Thyroid gland (tissue), 4 donors: ENCODE measurements around the gene RPL41.

Source experiments
- POLR2A ChIP-seq, 2 donors: fragments of 450-650 bp; IDR thresholded peaks; one replicate each; pipeline ENCODE4 v1.6.1; 2017; ENCODE audit warnings: antibody characterized with exemption in 2 of 2, mild to moderate bottlenecking in 2 of 2, moderate library complexity in 1 of 2
- TF ChIP-seq, protein P1 (sequence below), 6 experiments: fragments of 200-600 bp in 3 of 6; fragments of 450-650 bp in 3 of 6; sonication (generic) in 3 of 6; IDR thresholded peaks; one replicate each; pipeline ENCODE4 v1.5.1; 2016 to 2019; ENCODE audit warnings: antibody characterized with exemption in 6 of 6, mild to moderate bottlenecking in 2 of 6, inconsistent platforms in 1 of 6, moderate library complexity in 1 of 6

DNA sequence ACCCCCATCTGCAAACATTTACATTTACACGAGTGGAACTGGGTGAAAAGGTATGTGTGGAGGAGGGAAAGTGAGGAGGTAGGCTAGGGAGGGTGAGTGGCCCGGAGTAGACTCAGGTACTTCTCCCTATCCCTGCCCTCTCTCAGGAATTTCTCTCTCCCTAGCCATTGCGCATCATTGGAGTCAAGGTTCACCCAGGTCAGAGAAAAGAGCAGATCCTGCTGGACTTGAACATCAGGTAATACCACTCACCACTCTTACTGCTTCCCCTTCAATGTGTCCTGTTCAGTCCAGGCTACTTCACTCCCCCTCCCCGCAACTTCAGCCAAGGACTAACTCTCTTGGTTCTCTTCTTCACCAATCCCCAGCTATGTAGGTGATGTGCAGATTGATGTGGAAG, 14.4 kb downstream of the RPL41 start:
- TF ChIP-seq POLR2A (IDR thresholded peaks at IDR 0.05): no peak
- TF ChIP-seq, protein P1, sequence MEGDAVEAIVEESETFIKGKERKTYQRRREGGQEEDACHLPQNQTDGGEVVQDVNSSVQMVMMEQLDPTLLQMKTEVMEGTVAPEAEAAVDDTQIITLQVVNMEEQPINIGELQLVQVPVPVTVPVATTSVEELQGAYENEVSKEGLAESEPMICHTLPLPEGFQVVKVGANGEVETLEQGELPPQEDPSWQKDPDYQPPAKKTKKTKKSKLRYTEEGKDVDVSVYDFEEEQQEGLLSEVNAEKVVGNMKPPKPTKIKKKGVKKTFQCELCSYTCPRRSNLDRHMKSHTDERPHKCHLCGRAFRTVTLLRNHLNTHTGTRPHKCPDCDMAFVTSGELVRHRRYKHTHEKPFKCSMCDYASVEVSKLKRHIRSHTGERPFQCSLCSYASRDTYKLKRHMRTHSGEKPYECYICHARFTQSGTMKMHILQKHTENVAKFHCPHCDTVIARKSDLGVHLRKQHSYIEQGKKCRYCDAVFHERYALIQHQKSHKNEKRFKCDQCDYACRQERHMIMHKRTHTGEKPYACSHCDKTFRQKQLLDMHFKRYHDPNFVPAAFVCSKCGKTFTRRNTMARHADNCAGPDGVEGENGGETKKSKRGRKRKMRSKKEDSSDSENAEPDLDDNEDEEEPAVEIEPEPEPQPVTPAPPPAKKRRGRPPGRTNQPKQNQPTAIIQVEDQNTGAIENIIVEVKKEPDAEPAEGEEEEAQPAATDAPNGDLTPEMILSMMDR (IDR thresholded peaks at IDR 0.05): no peak
